HG03039 (cell line): ENCODE results near the gene NLGN4X.

Experiments
- ATAC-seq: cut with Tn5 transposase; IDR thresholded peaks from one replicate; pipeline ENCODE4 v1.9.1; 2021; ENCODE audit warnings: mild to moderate bottlenecking, moderate library complexity; ENCODE audit not compliant: unreplicated experiment

The NLGN4X gene

DNA sequence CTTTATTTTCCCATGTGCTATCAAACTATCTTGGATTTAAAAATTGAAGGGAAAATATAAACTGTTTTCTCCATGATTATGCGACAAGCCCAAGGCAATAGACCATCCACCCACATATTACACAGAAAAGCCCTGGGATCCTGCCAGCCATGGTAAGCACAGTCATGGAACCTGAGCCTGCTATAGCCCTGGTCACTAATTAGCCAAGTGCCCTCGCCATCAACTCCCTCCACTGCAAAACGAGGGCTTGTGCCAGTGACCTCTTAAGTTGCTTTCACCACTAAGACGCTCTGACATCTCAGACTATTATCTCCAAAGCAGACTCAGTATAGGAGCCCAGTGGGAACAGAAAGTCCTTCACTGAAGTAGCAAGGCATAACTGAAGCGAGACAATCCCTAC lies 69.2 kb downstream of the NLGN4X start:
- ATAC-seq: no peak

DNA sequence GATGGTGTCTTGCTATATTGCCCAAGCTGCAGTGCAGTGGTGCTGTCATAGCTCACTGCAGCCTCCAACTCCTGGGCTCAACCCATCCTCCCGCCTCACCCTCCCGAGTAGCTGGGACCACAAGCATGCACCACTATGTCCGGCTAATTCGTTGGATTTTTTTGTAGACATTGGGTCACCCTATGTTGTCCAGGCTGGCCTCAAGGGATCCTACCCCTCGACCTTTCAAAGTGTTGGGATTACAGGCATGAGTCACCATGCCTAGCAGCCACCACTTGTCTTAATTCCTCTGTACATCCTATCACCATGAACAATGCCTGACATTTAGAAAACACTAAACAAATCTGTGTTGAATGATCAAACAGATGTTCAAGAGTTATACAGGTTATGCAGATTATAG lies 76.7 kb downstream of the NLGN4X start:
- no peak for ATAC-seq

DNA sequence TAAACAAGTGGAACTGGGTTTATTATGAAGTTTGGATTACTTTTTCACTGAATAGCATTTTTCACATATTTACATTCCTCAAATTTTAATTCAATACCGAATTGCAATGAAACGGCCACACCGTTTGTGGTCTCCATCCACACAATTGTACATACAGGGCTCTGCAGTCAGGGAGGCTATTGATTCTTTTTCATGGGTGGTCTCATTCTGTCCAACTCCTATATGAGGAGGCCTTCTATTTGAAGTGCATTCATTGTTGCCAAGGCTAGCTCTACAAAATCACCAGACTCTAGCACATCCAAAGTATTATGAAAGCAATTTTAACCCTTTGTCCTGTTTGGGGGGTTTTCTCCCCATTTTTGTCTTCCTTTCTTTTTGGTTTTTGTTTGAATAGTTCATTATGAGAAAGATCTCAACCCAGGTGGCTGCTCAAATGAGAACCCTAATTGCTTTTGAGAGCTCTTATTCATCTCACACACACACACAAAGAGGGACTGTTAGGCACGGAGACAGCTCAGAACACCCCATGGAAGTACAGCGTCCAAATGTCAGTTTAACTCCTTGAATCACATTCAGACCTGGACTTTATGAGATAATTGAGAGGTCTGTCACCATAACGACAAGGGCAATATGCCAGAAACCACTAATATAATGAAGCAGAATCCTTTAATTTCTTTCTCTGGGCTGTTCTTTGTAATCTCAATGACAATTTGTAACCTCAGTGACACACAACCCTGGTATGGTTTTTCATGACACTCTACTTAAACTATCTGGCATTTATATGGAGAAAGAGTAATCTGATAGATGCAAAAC lies 79.4 kb downstream of the NLGN4X start:
- ATAC-seq: no peak

DNA sequence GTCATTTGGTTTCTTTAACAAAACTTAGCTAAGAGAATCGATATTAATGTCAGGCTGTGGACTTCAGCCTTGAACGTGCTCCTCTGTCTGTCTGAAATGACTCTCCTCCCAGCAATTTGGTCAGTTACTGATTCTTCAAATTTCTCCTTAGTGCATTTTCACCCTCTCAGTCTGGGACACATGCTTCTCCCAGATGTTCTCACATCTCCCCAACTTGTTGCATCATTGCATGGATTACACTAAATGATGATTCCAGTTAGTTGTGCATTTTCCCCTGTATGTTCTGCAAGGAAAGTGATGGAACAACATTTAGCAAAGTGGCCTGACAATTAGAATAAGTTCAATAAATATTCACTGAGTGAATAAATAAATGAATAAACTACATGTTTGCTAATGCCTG lies 94.4 kb downstream of the NLGN4X start:
- ATAC-seq: no peak

DNA sequence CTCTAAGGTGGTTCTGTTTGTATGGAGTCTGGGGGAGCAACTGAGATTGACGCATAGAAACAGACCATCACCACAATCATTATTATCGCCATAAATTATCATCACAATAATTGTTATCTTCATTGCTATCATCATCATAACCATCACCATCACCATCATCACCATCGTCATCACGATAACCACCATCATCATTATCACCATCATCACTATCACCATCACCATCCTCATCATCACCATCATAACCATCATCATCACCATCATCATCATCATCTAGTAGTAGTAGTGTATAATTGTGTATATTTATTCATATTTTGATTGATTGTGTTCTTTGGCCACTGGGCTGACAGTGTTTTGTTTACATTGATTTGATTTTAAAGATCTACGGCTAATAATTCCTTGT lies 95.7 kb downstream of the NLGN4X start:
- no peak for ATAC-seq

DNA sequence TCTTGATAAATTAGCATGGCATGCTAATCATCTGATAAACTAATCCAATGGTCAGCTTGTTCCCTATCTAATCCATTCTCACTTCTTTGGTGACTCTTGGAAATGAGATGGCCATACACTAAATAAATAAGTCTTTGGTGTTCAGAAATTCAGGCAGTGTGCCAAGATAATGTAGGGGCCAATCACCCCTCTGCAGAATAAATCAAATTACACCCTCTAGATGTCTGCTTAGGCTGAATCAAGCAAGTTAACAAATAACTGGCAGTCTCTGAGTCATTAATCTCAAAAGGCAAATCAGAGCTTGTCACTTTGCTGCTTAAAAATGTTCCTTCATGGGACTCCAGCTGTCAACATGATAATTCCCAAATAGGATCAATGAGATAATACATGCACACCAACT lies 97.4 kb downstream of the NLGN4X start:
- ATAC-seq: no peak

DNA sequence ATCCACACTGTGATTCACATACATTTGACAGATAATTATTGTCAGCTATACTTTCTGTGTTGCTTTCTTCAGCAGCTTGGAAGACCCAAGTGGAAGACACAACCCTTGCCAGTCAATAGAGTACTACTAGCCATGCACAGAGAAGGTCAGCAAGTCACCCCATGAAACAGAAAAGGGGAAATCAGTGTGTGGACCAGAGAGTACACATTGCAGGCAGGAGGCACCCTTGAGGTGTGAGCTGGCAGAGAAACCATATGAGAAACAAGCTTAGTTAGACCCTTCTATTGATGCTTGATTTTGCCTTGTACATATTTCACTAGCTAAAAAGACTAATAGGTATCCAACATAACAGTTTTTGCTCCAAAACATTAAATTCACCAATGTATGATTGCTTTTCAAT lies 99.5 kb downstream of the NLGN4X start:
- ATAC-seq: no peak

DNA sequence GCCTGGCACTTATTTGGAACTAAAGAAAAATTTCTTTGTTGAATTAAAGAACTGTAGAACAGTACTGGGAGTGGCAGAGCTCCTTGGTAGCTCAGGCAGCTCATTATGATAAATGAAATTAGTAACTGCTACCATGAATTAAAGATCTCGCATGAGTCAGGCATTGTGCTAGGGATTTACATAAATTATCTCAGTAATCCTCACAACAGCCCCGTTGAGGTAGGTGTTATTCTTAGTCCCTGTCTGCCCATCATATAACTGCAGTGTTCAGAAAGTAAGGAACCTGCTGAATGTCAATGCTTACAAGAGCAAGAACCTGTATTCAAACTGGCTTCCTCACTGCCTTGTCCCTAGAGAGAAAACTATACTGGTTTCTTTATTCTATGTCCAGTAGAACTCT lies 108.3 kb downstream of the NLGN4X start:
- ATAC-seq: no peak

DNA sequence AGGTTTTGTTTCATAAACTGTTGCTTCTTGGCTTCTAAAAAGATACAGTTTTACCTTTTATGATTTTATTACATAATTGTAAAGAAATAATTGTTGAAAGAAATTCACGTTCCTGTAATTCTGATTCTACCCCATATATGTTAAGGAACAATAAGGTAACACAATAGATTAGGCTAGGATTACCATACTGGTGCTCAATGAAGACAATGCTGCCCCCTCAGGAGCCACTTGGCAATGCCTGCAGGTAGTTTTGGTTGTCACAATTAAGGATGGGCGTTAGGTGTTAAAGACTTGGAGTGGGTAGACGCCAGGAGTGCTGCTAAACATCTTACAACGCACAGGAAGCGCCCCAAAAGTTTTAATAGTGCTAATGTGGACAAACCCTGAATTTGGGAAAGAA lies 133.2 kb downstream of the NLGN4X start:
- no peak for ATAC-seq

DNA sequence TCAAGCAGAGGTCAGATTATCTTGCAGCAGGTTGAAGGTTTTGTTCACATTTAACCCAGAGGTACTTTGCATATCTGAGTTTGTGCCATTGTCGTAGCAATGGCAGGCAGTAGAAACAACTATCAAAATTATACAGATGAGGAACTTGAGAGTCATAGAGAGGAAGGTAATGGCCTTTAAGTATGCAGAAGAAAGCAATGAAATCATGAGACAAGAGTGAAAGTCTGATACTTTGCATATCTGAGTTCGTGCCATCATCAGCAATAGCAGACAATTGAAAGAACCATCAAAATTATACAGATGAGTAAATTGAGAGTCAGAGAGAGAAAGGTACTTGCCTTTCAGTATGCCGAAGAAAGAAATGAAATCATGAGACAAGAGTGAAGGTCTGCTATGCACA lies 154.1 kb downstream of the NLGN4X start:
- no peak for ATAC-seq

DNA sequence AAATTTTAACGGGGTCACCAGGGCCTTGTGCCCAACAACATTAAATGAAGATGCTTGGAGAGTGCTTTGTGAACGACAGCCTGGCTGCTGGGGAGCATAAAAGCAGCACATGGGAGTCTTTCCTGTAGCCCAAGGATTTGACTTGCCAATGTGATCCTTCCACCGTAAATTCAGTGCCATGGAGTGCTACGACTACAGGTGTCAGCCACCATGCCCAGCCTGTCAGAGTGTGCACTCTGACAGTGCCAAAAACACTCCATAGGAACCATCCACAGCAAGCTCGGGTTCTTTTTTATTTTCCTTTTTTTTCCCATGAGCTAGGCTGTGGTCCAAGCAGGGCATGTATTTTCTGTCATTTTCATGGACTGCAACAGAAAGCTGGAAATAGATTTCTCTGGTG lies 156.9 kb downstream of the NLGN4X start:
- ATAC-seq: no peak

DNA sequence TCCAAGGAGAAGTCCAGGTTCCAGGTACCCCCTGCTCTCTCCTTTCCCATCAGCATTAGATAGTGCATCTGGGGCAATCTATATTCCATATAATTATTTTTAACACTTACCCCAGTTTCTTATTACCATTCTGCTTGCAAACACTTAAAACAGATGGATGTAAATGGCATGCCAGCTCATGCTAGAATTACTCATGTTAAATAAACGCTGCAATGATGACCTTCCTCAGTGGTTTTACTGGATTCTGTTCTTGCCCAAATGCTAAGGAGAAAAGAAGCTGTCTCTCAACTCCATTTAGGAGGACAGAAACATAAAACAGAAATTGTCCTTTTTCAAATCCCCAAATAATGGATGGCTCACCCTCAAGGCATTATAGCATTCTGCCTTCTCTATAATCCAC lies 161.1 kb downstream of the NLGN4X start:
- no peak for ATAC-seq

DNA sequence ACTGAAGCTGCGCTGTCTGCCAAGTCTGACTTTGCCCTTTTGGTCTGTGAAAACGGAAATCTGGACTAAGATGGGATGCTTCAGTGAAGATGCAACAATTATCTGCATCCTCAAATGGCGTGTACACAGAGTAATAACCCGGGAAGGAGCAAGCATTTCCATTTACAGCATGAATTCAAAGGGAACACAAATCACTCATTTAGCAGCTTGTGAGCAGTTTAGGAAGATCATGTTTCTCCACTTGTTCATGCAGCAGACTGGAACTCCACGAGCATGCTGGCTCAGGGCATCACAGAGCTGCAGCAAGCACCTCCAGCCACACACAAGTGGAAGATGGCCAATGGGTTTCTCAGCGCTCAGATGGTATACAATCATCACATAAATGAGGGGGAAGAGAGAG lies 175.5 kb downstream of the NLGN4X start:
- no peak for ATAC-seq

DNA sequence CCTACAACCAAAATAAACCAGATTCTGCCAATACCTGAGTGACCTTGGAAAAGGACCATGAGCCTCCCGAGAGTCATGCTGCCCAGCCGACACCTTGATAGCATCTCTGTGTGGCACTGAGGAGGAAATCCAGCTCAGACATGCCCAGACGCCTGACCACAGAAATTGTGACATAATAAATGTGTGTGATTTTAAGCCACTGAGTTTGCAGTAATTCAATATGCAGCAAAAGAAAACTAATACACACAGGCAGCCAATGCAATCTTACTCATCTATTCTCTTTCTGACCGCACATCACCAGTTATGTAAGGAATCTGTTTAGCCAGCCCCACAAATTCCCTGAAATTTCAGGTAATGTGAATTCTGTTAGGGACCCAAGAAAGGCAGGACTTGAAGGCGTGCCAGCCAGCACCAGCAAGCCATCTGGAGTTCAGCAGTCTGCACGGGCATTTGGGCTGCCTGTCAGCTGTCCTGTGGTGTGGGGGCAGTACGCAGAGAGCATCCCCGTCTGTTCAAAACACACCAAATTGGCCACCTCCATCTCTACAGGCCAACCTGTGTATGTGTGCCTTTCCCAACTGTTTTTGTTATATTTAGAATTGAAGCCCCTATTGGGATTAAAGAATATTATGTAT lies 176.4 kb downstream of the NLGN4X start:
- no peak for ATAC-seq

DNA sequence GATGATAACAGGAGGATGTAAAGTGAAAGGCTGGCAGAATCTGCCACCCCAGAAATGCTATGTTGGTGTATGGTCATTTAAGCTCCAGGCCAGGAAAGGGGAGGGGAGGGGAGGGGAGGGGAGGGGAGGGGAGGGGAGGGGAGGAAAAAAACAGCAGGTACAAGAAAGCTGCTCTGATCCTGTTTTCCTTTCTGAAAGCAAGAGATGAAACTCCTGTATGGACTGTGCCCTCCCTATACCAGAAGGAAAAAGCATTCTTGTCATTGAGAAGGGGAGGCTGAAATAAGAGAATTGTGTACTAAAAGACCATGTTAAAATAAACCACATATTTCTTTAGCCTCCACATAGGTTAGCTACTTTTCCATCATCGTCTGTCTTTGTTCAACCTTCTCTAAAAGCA lies 179.5 kb downstream of the NLGN4X start:
- ATAC-seq: no peak

DNA sequence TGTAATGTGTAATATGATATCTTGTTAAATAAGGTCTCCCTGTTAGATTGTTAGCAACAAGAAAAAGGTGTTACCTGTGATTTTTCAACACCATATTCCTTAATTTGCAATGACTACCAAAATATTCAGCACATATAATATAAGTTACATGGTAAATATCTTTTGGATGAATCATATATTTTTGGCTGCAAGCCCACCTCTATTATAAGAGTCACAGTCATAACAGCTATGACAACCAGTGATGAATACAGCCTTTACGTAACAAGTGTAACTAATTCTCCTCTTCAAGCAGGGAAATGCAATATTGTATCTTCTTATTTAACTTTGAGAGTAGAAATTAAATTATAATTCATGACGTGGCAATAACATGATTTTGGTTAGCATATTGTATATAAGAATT lies 187.0 kb downstream of the NLGN4X start:
- no peak for ATAC-seq

DNA sequence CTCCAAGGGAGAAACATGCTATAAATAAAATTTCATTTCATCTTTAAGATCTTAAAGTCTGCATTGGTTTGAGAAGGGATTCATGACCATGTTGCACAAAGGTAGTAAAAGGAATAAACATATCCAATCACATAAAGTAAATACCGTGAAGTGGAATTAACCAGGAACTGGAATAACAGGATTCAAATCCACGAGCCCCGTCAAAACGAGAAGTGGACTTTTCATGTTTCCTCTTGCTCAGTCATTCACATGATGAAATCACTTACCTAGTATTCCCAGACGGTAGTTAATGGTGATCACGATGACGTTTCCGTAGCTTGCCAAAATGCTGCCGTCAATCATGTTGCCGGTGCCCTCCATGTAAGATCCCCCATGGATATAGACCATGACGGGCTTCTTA lies 199.7 kb downstream of the NLGN4X start:
- ATAC-seq: no peak

DNA sequence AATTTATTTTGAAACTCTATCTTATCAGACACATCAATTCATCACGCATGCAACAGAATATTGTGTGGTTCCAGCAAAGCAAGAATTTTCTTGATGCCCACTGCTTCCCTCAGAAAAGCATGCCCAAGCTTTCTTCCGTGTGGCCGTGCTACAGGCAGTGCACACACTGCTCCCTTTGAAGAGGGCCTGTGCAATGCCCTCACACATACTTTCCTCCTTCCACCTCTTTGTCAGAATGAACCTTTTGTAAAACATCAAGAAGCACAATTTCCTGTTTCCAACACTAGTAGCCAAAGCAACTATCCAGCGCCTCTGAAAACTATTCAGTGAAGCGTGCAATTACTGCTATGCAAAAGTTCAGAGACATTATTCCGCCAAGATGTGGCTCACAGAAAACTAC lies 201.7 kb downstream of the NLGN4X start:
- no peak for ATAC-seq

DNA sequence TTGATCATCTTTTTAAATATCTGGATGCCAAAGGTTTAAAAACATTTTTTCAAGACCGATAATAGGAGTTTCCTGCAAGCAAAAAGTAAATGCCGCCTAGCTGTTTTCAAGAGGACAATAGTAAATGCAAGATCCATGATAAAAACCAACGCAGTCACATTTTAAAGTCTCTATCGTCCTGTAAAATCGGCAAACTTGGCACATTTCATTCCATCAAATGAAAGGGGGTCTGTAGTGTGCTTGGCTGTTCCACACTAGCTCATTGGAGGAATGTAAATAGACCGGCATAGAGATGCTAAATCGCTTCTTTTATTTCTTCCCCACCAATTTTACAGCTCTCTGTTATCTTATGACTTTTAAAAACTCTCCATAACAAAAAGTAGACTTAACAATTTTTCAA lies 202.2 kb downstream of the NLGN4X start:
- no peak for ATAC-seq

DNA sequence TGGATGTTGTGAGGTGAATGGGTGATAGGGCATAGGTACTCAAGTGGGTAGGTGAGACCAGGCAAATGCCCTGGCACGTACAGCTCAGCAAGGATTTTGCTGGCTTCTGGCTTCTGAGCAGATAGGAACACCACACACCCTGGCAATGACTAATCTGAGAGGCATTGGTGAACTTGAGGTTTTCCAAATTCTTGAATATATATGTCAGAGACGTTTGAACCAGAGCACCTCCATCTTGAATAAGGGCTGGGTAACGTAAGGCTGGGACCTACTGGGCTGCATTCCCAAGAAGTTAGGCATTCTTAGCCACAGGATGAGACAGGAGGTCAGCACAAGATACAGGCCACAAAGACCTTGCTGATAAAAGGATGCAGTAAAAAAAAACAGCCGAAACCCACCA lies 204.5 kb downstream of the NLGN4X start:
- ATAC-seq: no peak

DNA sequence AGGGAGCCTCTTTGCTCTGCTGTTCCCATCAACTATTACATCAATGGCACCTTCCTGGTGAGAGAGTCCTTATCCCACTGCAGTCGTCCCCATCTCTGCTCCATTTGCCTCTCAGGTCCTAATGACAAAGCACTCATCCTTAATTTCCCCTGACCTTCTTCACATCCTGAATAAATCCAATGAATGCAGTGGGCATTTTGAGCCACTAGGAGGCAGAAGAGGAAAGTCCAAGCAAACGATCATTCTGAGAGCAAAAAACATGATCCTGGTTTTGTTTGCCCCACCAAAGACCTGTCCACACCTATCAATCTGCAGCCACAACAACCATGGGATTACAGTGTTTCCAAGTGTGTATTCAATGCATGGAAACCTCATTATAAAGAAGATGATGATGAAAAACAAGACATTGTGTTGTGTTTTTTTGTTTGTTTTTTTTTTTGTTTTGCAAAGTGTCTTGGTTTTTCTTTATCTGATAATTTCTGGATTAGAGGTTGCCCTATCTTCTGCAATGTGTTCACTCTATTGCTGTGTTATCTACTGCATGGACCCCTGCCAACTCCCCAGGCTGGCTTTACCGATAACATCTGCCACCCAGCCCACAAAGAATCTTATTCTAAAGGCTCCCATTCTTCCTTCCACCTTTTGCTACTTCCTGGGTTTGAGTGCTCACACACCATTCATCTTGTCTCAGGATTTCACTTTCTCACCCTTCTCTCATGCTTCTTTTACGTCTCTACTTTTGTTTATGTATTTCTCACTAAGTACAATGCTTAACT lies 207.2 kb downstream of the NLGN4X start:
- no peak for ATAC-seq

DNA sequence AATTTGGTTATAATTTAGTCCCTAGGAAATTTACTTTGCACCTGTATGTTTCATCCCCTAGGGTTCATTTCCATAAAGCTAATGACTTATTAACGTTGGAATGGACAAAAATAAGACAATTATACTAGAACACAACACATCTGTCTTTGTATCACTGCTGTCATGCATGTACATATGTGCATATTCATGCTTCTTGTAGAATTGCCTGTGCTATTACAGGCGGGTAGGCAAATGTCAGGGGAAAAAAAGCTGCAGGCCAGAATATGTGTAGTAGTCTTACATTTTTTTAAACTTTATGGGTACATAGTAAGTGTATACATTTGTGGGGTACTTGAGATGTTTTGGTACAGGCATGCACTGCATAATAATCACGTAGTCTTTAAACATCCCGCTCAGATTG lies 209.6 kb downstream of the NLGN4X start:
- ATAC-seq: no peak
